Astrocyte of the spinal cord (primary cell): ENCODE measurements around the gene GSTP1.

Source experiments
- DNase-seq: peaks from one replicate; pipeline ENCODE4 v3.0.0; 2011; ENCODE audit warnings: low read depth, low spot score
- H3K4me3 ChIP-seq: 2 replicates; pipeline ENCODE4 v1.5.1; 2011; ENCODE audit warnings: low read depth, mild to moderate bottlenecking, low read length, moderate library complexity
- CTCF ChIP-seq: IDR thresholded peaks from 2 replicates; pipeline ENCODE4 v1.5.1; 2012; ENCODE audit warnings: low read depth, mild to moderate bottlenecking, low read length, inconsistent platforms
- in situ Hi-C: cut with HindIII; loops from 2 replicates; pipeline ENCODE4 v1.10.0; 2017; ENCODE audit warnings: low sequenced_read_pairs

The GSTP1 gene

GRCh38 chr11:67583247-67584204 lies at the start of gene GSTP1:
GSTP1 (plus strand) TSS chr11:67583812; CDS start chr11:67583844, 32 bp downstream.
- H3K4me3 ChIP-seq: peak within 1 kb of the TSS; percentile 87
- TF ChIP-seq CTCF: peak; percentile 58
- peak; percentile 91 for DNase-seq
- in situ Hi-C loops: no loop called here

GRCh38 chr11:67534070-67534679 lies 49.4 kb upstream of the GSTP1 start:
- in situ Hi-C loops: no loop called here
- peak; percentile 31 for DNase-seq
- no peak for TF ChIP-seq CTCF
- H3K4me3 ChIP-seq: no peak overlapping the region

- DNase-seq: no peak
- no peak overlapping the region for H3K4me3 ChIP-seq
- in situ Hi-C loops: no loop called here
- no peak for TF ChIP-seq CTCF
Measured at GRCh38 chr11:67535561-67535960, 48.1 kb upstream of the GSTP1 start.

GRCh38 chr11:67538306-67538705 lies 45.3 kb upstream of the GSTP1 start:
- in situ Hi-C loops: no loop called here
- DNase-seq: no peak
- TF ChIP-seq CTCF: no peak
- H3K4me3 ChIP-seq: no peak overlapping the region

GRCh38 chr11:67538823-67539505 lies 44.6 kb upstream of the GSTP1 start:
- in situ Hi-C loops: no loop called here
- no peak overlapping the region for H3K4me3 ChIP-seq
- no peak for TF ChIP-seq CTCF
- DNase-seq: no peak

GRCh38 chr11:67539550-67539949 lies 44.1 kb upstream of the GSTP1 start:
- no peak for TF ChIP-seq CTCF
- H3K4me3 ChIP-seq: no peak overlapping the region
- in situ Hi-C loops: no loop called here
- no peak for DNase-seq
